Progenitor cell of endocrine pancreas (in vitro differentiated cells): ENCODE results near the gene MOV10L1. TPM values are rescaled to one million over a fixed set of nuclear protein-coding genes. Genes with fewer than 3 reads are reported as not detected.

ENCODE experiments used
- DNase-seq: peaks from one replicate; pipeline ENCODE4 v3.0.0; 2021; ENCODE audit warnings: low spot score; ENCODE audit not compliant: unreplicated experiment
- H3K27ac Mint-ChIP-seq: 2 replicates; pipeline ENCODE4 v1.8.0; 2021; ENCODE audit warnings: mild to moderate bottlenecking, moderate library complexity, mixed read lengths
- H3K27me3 Mint-ChIP-seq: 2 replicates; pipeline ENCODE4 v1.8.0; 2021; ENCODE audit warnings: mixed read lengths
- H3K36me3 Mint-ChIP-seq: 2 replicates; pipeline ENCODE4 v1.8.0; 2022; ENCODE audit warnings: mixed read lengths; ENCODE audit not compliant: insufficient read depth
- H3K4me1 Mint-ChIP-seq: 2 replicates; pipeline ENCODE4 v1.8.0; 2021; ENCODE audit warnings: low read depth, mixed read lengths
- H3K4me3 Mint-ChIP-seq: 2 replicates; pipeline ENCODE4 v1.8.0; 2021; ENCODE audit warnings: low read depth, mild to moderate bottlenecking, moderate library complexity, mixed read lengths
- H3K9me3 Mint-ChIP-seq: 2 replicates; pipeline ENCODE4 v1.8.0; 2021; ENCODE audit warnings: low read depth, mixed read lengths
- total RNA-seq: library from RNA; stranded (reverse); gene quantifications from 2 replicates; pipeline ENCODE4 v1.2.1, GENCODE V29; 2021
- TF ChIP-seq, protein P1 (sequence below): fragments of 200-600 bp; sonication (generic); IDR thresholded peaks from one replicate; pipeline ENCODE4 v1.5.0; 2021; ENCODE audit warnings: antibody characterized with exemption, mild to moderate bottlenecking; ENCODE audit not compliant: unreplicated experiment

The MOV10L1 gene
- total RNA-seq, 1 donor from 2014 or later, result 0.22 TPM

DNA sequence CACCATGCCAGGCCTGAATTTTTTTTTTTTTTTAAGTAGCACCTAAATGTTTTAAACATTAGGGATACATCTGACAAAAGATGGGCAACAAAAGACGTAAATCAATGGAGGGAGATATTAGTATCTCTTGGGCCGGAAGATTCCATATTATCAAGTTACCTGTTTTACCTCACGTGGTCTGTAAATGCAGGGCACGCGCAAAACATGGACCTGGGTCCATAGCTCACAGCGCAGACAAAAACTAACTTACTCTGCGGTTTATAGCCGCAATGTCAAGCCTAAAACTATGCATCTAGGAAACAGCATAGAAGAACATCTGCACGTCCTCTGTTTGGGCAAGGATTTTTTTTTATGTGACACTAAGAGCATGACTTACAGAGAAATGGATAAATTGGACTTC lies 49.2 kb downstream of the MOV10L1 start:
- TF ChIP-seq, protein P1, sequence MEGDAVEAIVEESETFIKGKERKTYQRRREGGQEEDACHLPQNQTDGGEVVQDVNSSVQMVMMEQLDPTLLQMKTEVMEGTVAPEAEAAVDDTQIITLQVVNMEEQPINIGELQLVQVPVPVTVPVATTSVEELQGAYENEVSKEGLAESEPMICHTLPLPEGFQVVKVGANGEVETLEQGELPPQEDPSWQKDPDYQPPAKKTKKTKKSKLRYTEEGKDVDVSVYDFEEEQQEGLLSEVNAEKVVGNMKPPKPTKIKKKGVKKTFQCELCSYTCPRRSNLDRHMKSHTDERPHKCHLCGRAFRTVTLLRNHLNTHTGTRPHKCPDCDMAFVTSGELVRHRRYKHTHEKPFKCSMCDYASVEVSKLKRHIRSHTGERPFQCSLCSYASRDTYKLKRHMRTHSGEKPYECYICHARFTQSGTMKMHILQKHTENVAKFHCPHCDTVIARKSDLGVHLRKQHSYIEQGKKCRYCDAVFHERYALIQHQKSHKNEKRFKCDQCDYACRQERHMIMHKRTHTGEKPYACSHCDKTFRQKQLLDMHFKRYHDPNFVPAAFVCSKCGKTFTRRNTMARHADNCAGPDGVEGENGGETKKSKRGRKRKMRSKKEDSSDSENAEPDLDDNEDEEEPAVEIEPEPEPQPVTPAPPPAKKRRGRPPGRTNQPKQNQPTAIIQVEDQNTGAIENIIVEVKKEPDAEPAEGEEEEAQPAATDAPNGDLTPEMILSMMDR, result no peak
- H3K27me3 Mint-ChIP-seq, result peaks cover 40% of the 10 kb centered on the region
- H3K27ac Mint-ChIP-seq, result no peak overlapping the region
- peaks cover 16% of the 10 kb centered on the region for H3K4me1 Mint-ChIP-seq
- DNase-seq, result no peak
- no peak overlapping the region for H3K4me3 Mint-ChIP-seq
- H3K36me3 Mint-ChIP-seq, result no peaks in the 10 kb centered on the region
- no peaks in the 10 kb centered on the region for H3K9me3 Mint-ChIP-seq

DNA sequence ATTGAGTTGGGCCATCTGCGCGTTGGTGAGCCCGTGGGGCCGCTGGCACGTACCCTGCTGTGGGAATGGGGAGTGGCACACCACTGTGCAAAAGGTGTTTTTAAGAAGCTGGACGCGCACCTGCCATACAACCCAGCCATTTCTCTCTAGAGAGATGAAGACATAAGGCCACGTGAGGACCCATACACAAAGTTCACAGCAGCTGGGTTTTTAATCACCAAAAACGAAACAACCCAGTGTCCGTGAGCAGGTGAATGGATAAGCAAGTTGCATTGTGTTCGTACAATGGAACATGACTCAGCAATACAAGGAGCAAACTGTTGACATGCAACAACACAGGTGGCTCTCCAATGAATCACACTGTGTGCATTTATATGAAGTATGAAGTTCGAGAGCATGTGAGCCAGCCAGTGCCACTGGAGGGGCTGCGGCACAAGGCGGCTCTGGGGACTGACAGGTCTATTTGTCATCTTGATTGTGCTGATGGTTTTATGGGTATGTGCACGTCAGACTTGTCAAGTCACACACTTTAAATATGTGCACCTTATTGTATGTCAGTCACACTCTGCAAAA lies 50.1 kb downstream of the MOV10L1 start:
- TF ChIP-seq, protein P1, result no peak
- Mint-ChIP-seq H3K27me3 (peaks cover 37% of the 10 kb centered on the region), H3K27ac (no peak overlapping the region), H3K9me3 (no peaks in the 10 kb centered on the region), H3K4me1 (peaks cover 16% of the 10 kb centered on the region), H3K4me3 (no peak overlapping the region), H3K36me3 (no peaks in the 10 kb centered on the region)
- no peak for DNase-seq

DNA sequence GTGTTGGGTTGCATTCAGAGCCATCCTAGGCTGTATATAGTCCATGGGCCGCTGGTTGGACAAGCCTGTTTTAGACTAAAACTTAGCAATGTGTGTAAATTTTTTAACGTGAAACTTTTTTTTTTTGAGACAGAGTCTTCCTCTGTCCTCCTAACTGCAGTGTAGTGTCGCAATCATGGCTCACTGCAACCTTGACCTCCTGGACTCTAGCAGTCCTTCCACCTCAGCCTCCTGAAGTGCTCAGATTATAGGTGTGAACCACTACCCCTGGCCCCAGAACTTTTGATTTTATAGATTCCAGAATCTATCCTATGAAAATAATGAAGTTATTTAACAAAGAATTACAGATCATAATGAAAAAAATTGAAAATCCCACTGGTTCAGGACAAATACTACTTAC lies 50.8 kb downstream of the MOV10L1 start:
- no peak overlapping the region for H3K4me3 Mint-ChIP-seq
- no peaks in the 10 kb centered on the region for H3K9me3 Mint-ChIP-seq
- peaks cover 19% of the 10 kb centered on the region for H3K4me1 Mint-ChIP-seq
- H3K36me3 Mint-ChIP-seq, result no peaks in the 10 kb centered on the region
- peaks cover 42% of the 10 kb centered on the region for H3K27me3 Mint-ChIP-seq
- no peak for DNase-seq
- no peak overlapping the region for H3K27ac Mint-ChIP-seq
- TF ChIP-seq, protein P1, result no peak

DNA sequence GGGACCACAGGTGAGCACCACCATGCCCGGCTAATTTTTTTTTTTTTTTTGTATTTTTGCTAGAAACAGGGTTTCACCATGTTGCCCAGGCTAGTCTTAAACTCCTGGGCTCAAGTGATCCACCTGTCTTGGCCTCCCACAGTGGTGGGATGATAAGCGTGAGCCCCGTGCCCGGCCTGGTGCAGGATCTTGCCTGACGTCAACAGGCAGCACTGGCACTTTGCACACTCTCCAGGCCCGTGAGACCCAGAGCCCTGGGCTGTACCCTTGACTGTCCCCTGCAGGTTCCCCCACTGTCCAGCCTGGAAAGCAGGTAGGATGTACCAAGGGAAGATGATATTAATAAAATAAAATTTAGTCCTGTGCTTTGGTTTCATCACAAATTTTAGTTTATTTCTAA lies 51.7 kb downstream of the MOV10L1 start:
- Mint-ChIP-seq H3K36me3 (no peaks in the 10 kb centered on the region), H3K27ac (no peak overlapping the region), H3K27me3 (peaks cover 37% of the 10 kb centered on the region), H3K4me3 (no peak overlapping the region), H3K9me3 (no peaks in the 10 kb centered on the region), H3K4me1 (peaks cover 22% of the 10 kb centered on the region)
- no peak for DNase-seq
- TF ChIP-seq, protein P1, result no peak

DNA sequence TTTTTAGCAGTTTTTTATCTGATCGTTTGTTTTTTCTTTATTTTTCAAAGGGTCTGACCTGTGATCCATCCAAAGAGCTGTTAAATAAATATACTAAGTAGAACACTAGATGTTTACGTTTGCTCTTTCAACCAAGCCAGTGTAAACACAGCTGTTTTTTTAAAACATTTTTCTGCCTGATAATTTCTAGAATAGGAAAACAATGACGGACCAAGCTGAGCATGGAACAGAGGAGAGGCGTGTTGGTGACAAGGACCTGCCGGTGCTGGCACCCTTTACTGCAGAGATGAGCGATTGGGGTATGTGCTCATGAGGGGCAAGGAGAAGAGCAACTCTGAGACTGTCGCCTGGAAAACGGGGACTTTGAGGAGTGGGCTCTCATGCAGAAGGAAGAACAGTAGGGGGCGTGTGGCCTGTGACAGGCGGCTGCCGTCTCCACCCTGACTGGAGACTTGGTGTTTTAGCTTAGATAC lies 52.1 kb downstream of the MOV10L1 start:
- Mint-ChIP-seq H3K27ac (no peak overlapping the region), H3K4me1 (peaks cover 25% of the 10 kb centered on the region), H3K27me3 (peaks cover 38% of the 10 kb centered on the region), H3K36me3 (no peaks in the 10 kb centered on the region), H3K9me3 (no peaks in the 10 kb centered on the region), H3K4me3 (no peak overlapping the region)
- TF ChIP-seq, protein P1, result peak; percentile 56
- no peak for DNase-seq
